Ovary (tissue), 3 donors: ENCODE data around the gene SERINC4.
"Not testable (repeated sequence)": the region's sequence is repeated elsewhere in the genome, so short reads cannot be mapped to it uniquely, and the experiment has no call there.

ENCODE experiments used
- POLR2A ChIP-seq: fragments of 450-650 bp; IDR thresholded peaks from one replicate; pipeline ENCODE4 v1.6.1; 2017; ENCODE audit warnings: antibody characterized with exemption, mild to moderate bottlenecking, moderate library complexity
- TF ChIP-seq, protein P1 (sequence below), 3 donors: fragments of 450-650 bp in 2 of 3; fragments of 200-600 bp in 1 of 3; IDR thresholded peaks; one replicate each; pipeline versions ENCODE4 v1.5.1 to v1.8.0; 2016 to 2022; ENCODE audit warnings: antibody characterized with exemption in 3 of 3, mild to moderate bottlenecking in 1 of 3
- donor health status: DM: no; HTN: no; CAD: no.

DNA sequence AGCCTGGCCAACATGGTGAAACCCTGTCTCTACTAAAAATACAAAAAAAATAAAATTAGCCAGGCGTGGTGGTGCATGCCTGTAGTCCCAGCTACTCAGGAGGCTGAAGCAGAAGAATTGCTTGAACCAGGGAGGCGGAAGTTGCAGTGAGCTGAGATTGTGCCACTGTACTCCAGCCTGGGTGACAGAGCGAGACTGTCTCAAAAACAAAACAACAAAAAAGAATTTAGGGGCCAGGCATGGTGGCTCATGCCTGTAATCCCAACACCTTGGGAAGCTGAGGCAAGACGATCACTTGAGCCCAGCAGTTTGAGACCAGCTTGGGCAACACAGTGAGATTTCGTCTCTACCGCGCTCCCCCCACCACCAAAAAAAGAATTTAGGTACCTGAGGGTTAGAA is 2.7 kb upstream of the SERINC4 start:
- TF ChIP-seq, protein P1, sequence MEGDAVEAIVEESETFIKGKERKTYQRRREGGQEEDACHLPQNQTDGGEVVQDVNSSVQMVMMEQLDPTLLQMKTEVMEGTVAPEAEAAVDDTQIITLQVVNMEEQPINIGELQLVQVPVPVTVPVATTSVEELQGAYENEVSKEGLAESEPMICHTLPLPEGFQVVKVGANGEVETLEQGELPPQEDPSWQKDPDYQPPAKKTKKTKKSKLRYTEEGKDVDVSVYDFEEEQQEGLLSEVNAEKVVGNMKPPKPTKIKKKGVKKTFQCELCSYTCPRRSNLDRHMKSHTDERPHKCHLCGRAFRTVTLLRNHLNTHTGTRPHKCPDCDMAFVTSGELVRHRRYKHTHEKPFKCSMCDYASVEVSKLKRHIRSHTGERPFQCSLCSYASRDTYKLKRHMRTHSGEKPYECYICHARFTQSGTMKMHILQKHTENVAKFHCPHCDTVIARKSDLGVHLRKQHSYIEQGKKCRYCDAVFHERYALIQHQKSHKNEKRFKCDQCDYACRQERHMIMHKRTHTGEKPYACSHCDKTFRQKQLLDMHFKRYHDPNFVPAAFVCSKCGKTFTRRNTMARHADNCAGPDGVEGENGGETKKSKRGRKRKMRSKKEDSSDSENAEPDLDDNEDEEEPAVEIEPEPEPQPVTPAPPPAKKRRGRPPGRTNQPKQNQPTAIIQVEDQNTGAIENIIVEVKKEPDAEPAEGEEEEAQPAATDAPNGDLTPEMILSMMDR (IDR thresholded peaks at IDR 0.05) = not testable (repeated sequence)
- not testable (repeated sequence) for TF ChIP-seq POLR2A
